ENCODE data around the gene LTA. TPM values are rescaled to one million over a fixed set of nuclear protein-coding genes. Genes with fewer than 3 reads are reported as not detected.

LTA gene
- total and polyA plus RNA-seq, 4 donors: 0.05 TPM; not detected in 3

- Histone ChIP-seq H3K9ac (ENCODE audit: low read depth in 1 of 2, low read length in 2 of 2) (no peak overlapping the region), H3K36me3 (ENCODE audit: control insufficient read depth in 4 of 4, insufficient read depth in 3 of 4, low read depth in 1 of 4, low read length in 3 of 4) (no peaks in the 10 kb centered on the region), H3K9me3 (ENCODE audit: control insufficient read depth in 4 of 4, low read length in 3 of 4) (no peaks in the 10 kb centered on the region), H3K27me3 (ENCODE audit: control insufficient read depth in 4 of 4, insufficient read depth in 4 of 4, low read length in 3 of 4) (no peaks in the 10 kb centered on the region), H3K4me3 (ENCODE audit: low read depth in 1 of 3, low read length in 3 of 3) (no peak overlapping the region), H3K4me1 (ENCODE audit: control insufficient read depth in 4 of 4, insufficient read depth in 4 of 4, low read length in 3 of 4) (peaks cover 0 to 16% (median 6%) of the 10 kb centered on the region in 4 donors), H3K27ac (ENCODE audit: low read depth in 1 of 2, low read length in 2 of 2) (no peak overlapping the region)
- TF ChIP-seq FOXA1 (IDR thresholded peaks at IDR 0.05) (no peak), ATF3 (IDR thresholded peaks at IDR 0.05) (no peak), REST (IDR thresholded peaks at IDR 0.05) (no peak), NR2F2 (IDR thresholded peaks at IDR 0.05) (no peak), HNF4G (IDR thresholded peaks at IDR 0.05) (no peak), RXRA (IDR thresholded peaks at IDR 0.05) (no peak), GABPA (IDR thresholded peaks at IDR 0.05 in 1 of 2, conservative IDR thresholded peaks at IDR 0.05 in 1 of 2) (no peak), YY1 (IDR thresholded peaks at IDR 0.05) (no peak), RAD21 (IDR thresholded peaks at IDR 0.05) (no peak), HNF4A (conservative IDR thresholded peaks at IDR 0.05) (no peak), MAX (IDR thresholded peaks at IDR 0.05) (no peak), EGR1 (IDR thresholded peaks at IDR 0.05; ENCODE audit: low read depth in 2 of 2) (no peak)
- TF ChIP-seq, protein P1, sequence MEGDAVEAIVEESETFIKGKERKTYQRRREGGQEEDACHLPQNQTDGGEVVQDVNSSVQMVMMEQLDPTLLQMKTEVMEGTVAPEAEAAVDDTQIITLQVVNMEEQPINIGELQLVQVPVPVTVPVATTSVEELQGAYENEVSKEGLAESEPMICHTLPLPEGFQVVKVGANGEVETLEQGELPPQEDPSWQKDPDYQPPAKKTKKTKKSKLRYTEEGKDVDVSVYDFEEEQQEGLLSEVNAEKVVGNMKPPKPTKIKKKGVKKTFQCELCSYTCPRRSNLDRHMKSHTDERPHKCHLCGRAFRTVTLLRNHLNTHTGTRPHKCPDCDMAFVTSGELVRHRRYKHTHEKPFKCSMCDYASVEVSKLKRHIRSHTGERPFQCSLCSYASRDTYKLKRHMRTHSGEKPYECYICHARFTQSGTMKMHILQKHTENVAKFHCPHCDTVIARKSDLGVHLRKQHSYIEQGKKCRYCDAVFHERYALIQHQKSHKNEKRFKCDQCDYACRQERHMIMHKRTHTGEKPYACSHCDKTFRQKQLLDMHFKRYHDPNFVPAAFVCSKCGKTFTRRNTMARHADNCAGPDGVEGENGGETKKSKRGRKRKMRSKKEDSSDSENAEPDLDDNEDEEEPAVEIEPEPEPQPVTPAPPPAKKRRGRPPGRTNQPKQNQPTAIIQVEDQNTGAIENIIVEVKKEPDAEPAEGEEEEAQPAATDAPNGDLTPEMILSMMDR (IDR thresholded peaks at IDR 0.05; ENCODE audit: low read depth, low read length, missing input control): no peak
- DNase-seq (ENCODE audit: low spot score): no peak
- WGBS: 89% methylated on average over 3 of the region's 3 CpGs
Measured at GRCh38 chr6:31577579-31577966, 5.5 kb downstream of the LTA start.

GRCh38 chr6:31578184-31579118 lies 6.4 kb downstream of the LTA start:
- no peaks in the 10 kb centered on the region for H3K27me3 ChIP-seq (ENCODE audit: control insufficient read depth in 4 of 4, insufficient read depth in 4 of 4, low read length in 3 of 4)
- TF ChIP-seq HNF4A (conservative IDR thresholded peaks at IDR 0.05): no peak
- TF ChIP-seq, protein P1 (IDR thresholded peaks at IDR 0.05; ENCODE audit: low read depth, low read length, missing input control): no peak
- no peak for TF ChIP-seq GABPA (IDR thresholded peaks at IDR 0.05 in 1 of 2, conservative IDR thresholded peaks at IDR 0.05 in 1 of 2)
- TF ChIP-seq TAF1 (conservative IDR thresholded peaks at IDR 0.05): no peak
- TF ChIP-seq MAX (IDR thresholded peaks at IDR 0.05): no peak
- TF ChIP-seq JUND (IDR thresholded peaks at IDR 0.05): no peak
- TF ChIP-seq HNF4G (IDR thresholded peaks at IDR 0.05): no peak
- TF ChIP-seq RXRA (IDR thresholded peaks at IDR 0.05): no peak
- no peak for TF ChIP-seq ATF3 (IDR thresholded peaks at IDR 0.05)
- TF ChIP-seq EGR1 (IDR thresholded peaks at IDR 0.05; ENCODE audit: low read depth in 2 of 2): no peak
- no peak for TF ChIP-seq REST (IDR thresholded peaks at IDR 0.05)
- TF ChIP-seq YY1 (IDR thresholded peaks at IDR 0.05): no peak
- DNase-seq (ENCODE audit: low spot score): no peak
- H3K4me3 ChIP-seq (ENCODE audit: low read depth in 1 of 3, low read length in 3 of 3): no peak overlapping the region
- H3K9ac ChIP-seq (ENCODE audit: low read depth in 1 of 2, low read length in 2 of 2): no peak overlapping the region
- 85% methylated on average over 12 of the region's 12 CpGs for WGBS
- no peak overlapping the region for H3K27ac ChIP-seq (ENCODE audit: low read depth in 1 of 2, low read length in 2 of 2)
- H3K4me1 ChIP-seq (ENCODE audit: control insufficient read depth in 4 of 4, insufficient read depth in 4 of 4, low read length in 3 of 4): peaks cover 0 to 16% (median 6%) of the 10 kb centered on the region in 4 donors
- H3K36me3 ChIP-seq (ENCODE audit: control insufficient read depth in 4 of 4, insufficient read depth in 3 of 4, low read depth in 1 of 4, low read length in 3 of 4): no peaks in the 10 kb centered on the region
- H3K9me3 ChIP-seq (ENCODE audit: control insufficient read depth in 4 of 4, low read length in 3 of 4): no peaks in the 10 kb centered on the region

All from liver (tissue), 9 donors.